Colonic mucosa (tissue), 4 donors: Measurements from ENCODE around the gene ZNHIT2. TPM values are rescaled to one million over a fixed set of nuclear protein-coding genes. Genes with fewer than 3 reads are reported as not detected.

Experiments
- DNase-seq: peaks from one replicate; pipeline ENCODE4 v3.0.0-alpha.2; 2020
- H3K27ac ChIP-seq: fragments of 200-600 bp; one replicate; pipeline ENCODE4 v1.8.0; 2021
- H3K27me3 ChIP-seq: fragments of 200-600 bp; one replicate; pipeline ENCODE4 v1.8.0; 2021
- H3K36me3 ChIP-seq: fragments of 200-600 bp; one replicate; pipeline ENCODE4 v1.8.0; 2021
- H3K4me1 ChIP-seq: fragments of 200-600 bp; one replicate; pipeline ENCODE4 v1.8.0; 2021; ENCODE audit warnings: mild to moderate bottlenecking
- H3K4me3 ChIP-seq: fragments of 200-600 bp; one replicate; pipeline ENCODE4 v1.8.0; 2021
- H3K9ac ChIP-seq, 2 donors: one replicate each; pipeline ENCODE4 v1.7.0; 2013; ENCODE audit warnings: control low read depth in 2 of 2, low read depth in 2 of 2, low read length in 2 of 2
- H3K9me3 ChIP-seq: fragments of 200-600 bp; one replicate; pipeline ENCODE4 v1.8.0; 2021
- intact Hi-C: fragments of 100-400 bp; cut with DNase I; formaldehyde crosslinking; loops from one replicate; pipeline ENCODE4 v1.14.1; 2022
- total RNA-seq, 2 donors: library from RNA; stranded (reverse); fragmentation: NEBNext Ultra II Directional in 1 of 2; extraction: Animal tissue kit (Norgen Biotek cat#: 25700) in 1 of 2; gene quantifications; one replicate each; pipeline ENCODE4 v1.2.1, GENCODE V29; 2021
- TF ChIP-seq, protein P1 (sequence below): fragments of 200-600 bp; IDR thresholded peaks from one replicate; pipeline ENCODE4 v1.8.0; 2022; ENCODE audit warnings: antibody characterized with exemption, mild to moderate bottlenecking
- donor health status: healthy.
- donor health status: DM: no; HTN: no; CAD: no.
- donor health status: DM: no; HTN: no; CAD: no.

Gene ZNHIT2
- total RNA-seq, 2 donors from 2014 or later: 8.1 to 17.3 TPM

DNA sequence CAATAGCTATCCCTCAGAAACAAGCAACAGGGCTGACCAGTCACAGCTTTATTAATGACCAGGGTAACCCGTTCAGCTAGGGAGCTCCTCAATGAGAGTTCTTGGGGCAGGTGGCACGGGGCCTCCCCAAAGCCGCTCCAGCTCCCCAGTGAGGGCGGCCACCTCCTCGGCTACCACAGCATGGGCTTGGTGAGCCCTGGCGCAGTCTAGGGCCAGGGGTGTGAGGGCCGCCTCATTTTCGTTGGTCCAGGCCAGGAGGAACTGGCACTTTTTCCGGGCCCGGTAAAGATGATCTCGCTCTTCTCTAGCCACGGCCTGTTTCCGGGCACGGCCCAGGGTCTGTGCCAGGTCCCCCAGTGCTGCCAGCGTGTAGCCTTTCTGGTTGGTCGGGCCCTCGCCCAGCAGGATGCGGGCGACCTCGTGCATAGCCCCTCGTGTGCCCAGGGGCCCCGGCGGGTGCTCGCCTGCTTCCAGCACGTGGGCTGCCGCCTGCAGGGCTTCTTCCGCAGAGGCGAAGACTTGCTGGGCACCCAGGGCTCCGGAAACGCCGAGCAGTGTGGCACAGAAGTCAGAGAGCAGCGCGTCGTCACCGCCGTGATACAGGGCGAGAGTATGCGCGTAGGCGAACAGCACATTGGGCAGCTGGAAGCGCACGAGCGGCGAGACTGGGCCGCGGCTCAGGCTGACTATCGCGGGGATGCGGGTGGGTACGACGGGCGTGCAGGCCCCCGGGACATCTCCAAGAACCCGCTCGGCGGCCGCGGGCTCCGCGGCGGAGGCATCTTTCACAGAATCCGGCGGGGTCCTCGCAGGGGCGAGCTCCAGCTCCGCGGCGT lies 913 bp downstream of the ZNHIT2 start:
- Histone ChIP-seq H3K4me1 (peaks cover 23% of the 10 kb centered on the region), H3K27me3 (no peaks in the 10 kb centered on the region), H3K27ac (peak overlapping the region; percentile 71), H3K9ac (peak overlapping the region; percentile 89 to 91), H3K36me3 (peaks cover 13% of the 10 kb centered on the region), H3K9me3 (no peaks in the 10 kb centered on the region), H3K4me3 (peak overlapping the region; percentile 70)
- TF ChIP-seq, protein P1, sequence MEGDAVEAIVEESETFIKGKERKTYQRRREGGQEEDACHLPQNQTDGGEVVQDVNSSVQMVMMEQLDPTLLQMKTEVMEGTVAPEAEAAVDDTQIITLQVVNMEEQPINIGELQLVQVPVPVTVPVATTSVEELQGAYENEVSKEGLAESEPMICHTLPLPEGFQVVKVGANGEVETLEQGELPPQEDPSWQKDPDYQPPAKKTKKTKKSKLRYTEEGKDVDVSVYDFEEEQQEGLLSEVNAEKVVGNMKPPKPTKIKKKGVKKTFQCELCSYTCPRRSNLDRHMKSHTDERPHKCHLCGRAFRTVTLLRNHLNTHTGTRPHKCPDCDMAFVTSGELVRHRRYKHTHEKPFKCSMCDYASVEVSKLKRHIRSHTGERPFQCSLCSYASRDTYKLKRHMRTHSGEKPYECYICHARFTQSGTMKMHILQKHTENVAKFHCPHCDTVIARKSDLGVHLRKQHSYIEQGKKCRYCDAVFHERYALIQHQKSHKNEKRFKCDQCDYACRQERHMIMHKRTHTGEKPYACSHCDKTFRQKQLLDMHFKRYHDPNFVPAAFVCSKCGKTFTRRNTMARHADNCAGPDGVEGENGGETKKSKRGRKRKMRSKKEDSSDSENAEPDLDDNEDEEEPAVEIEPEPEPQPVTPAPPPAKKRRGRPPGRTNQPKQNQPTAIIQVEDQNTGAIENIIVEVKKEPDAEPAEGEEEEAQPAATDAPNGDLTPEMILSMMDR: no peak
- intact Hi-C loops: loop anchor here (5.0 to 10.0 kb wide), 3 partner anchors 104 to 269 kb away; partner anchors contain the start of gene ARL2
- DNase-seq: peak; percentile 35

DNA sequence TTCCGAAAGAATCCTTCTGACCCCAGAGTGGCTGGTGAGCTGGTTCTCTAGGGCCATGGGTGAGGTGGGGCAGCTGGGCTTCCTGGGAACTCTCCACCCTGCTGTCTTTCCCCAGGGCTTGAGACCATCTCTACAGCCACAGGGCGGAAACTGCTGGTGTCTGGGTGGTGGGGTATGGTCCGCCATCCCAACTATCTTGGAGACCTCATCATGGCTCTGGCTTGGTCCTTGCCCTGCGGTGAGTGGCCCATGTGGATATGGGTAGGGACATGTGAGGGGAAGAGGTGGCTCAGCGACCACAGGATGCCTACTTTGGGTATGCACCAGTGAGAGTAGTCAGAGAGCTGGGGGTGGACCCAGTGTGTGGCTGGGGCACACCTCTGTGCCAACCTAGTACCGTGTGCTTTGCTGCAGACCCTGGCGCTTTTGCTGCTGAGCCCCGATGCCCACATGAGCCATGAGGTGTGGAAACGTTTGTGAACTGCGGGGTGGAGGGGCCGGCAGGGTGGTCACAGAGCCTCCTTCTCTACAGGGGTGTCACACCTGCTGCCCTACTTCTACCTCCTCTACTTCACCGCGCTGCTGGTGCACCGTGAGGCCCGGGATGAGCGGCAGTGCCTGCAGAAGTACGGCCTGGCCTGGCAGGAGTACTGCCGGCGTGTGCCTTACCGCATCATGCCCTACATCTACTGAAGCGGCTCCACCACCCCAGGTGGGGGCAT lies 2.0 kb downstream of the ZNHIT2 start:
- intact Hi-C loops: loop anchor here (5.0 to 10.0 kb wide), 3 partner anchors 103 to 268 kb away; partner anchors contain the start of gene ARL2
- no peaks in the 10 kb centered on the region for H3K9me3 ChIP-seq
- peak overlapping the region; percentile 24 to 89 for H3K9ac ChIP-seq
- TF ChIP-seq, protein P1: no peak
- no peaks in the 10 kb centered on the region for H3K27me3 ChIP-seq
- no peak overlapping the region for H3K4me3 ChIP-seq
- H3K4me1 ChIP-seq: peaks cover 29% of the 10 kb centered on the region
- H3K27ac ChIP-seq: no peak overlapping the region
- peaks cover 11% of the 10 kb centered on the region for H3K36me3 ChIP-seq
- DNase-seq: no peak

DNA sequence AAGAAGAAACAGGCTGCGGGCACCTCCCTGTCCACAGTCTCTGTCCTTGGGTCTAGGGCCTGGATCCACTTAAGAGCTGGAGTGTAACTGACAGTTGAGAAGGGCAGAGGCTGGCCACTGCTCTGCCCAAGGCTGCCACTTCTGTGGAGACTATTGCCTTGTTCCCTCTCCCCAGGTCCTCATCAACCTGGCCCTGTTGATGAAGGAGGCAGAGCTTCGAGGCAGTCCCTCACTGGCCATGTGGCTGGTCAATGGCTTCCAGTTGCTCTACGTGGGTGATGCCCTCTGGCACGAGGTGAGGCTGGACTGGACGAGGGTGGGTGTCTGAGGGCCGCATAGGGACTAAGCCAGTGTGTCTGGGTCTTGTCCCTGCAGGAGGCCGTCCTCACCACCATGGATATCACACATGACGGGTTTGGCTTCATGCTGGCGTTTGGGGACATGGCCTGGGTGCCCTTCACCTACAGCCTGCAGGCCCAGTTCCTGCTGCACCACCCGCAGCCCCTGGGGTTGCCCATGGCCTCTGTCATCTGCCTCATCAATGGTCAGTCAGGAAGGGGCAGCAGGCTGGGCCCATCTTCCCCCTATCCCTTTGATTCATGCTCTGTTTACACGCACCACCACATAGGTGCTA lies 2.8 kb downstream of the ZNHIT2 start:
- TF ChIP-seq, protein P1: no peak
- no peak for DNase-seq
- H3K9ac ChIP-seq: peak overlapping the region in 1 of 2 donors; percentile 35
- H3K27ac ChIP-seq: no peak overlapping the region
- intact Hi-C loops: loop anchor here (5.0 to 10.0 kb wide), 3 partner anchors 102 to 267 kb away; partner anchors contain the start of gene ARL2
- H3K36me3 ChIP-seq: peaks cover 2% of the 10 kb centered on the region
- no peak overlapping the region for H3K4me3 ChIP-seq
- H3K27me3 ChIP-seq: no peaks in the 10 kb centered on the region
- H3K4me1 ChIP-seq: peaks cover 31% of the 10 kb centered on the region
- no peaks in the 10 kb centered on the region for H3K9me3 ChIP-seq

DNA sequence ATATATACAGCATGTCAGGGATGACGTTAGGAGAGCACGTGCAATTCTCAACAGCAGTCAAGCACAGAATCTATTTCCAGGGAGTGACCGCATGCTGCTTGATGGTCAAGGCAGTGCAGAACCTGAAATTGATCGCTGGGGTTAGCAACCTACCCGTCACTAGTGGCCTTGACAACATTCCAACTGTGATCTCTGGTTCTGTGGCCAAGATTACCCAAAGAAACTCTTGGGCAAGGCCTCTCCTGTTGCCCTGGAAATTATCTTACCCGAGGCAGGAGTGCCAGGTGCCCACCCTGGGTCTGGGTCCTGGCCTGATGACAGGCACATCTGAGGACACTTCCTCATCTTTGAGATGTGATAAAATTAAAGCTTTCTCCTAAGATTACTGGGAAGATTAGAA lies 3.7 kb downstream of the ZNHIT2 start:
- H3K4me3 ChIP-seq: no peak overlapping the region
- no peaks in the 10 kb centered on the region for H3K9me3 ChIP-seq
- no peak overlapping the region for H3K27ac ChIP-seq
- intact Hi-C loops: loop anchor here (10.0 kb wide), 1 partner anchor 141 kb away; no protein-coding TSS in a partner anchor
- H3K27me3 ChIP-seq: no peaks in the 10 kb centered on the region
- H3K36me3 ChIP-seq: no peaks in the 10 kb centered on the region
- no peak overlapping the region for H3K9ac ChIP-seq
- peaks cover 31% of the 10 kb centered on the region for H3K4me1 ChIP-seq
- no peak for DNase-seq
- TF ChIP-seq, protein P1: no peak

DNA sequence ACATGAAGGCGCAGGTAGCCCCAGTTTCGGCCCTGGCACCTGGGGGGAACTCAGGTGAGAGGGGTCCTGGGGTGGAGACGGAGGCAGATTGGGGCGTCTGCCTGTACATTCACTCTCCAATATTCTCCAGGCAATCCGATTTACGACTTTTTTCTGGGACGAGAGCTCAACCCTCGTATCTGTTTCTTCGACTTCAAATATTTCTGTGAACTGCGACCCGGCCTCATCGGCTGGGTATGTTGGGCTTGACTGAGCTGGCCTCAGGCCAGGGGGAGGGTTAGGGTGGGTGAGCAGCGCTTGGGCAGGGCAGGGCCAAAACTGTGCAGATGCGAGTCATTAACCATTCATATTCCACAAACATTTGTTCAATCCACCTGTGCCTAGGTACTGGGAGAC lies 4.1 kb downstream of the ZNHIT2 start:
- TF ChIP-seq, protein P1: no peak
- peaks cover 31% of the 10 kb centered on the region for H3K4me1 ChIP-seq
- no peaks in the 10 kb centered on the region for H3K27me3 ChIP-seq
- H3K36me3 ChIP-seq: no peaks in the 10 kb centered on the region
- DNase-seq: no peak
- intact Hi-C loops: loop anchor here (10.0 kb wide), 1 partner anchor 141 kb away; no protein-coding TSS in a partner anchor
- H3K9ac ChIP-seq: peak overlapping the region; percentile 81 to 83
- no peaks in the 10 kb centered on the region for H3K9me3 ChIP-seq
- peak overlapping the region; percentile 44 for H3K27ac ChIP-seq
- H3K4me3 ChIP-seq: peak overlapping the region; percentile 57
